OCI-LY1 (cell line): ENCODE results near the gene VEPH1.

ENCODE experiments used
- CTCF ChIP-seq: fragments of 200-600 bp; sonication (generic), shearing (Covaris generic); IDR thresholded peaks from 2 replicates; pipeline ENCODE4 v1.5.1; 2017; ENCODE audit warnings: mild to moderate bottlenecking, antibody characterized with exemption, low read length, moderate library complexity, mixed read lengths
- EZH2 ChIP-seq: fragments of 200-600 bp; sonication (generic), shearing (Covaris generic); IDR thresholded peaks from 2 replicates; pipeline ENCODE4 v1.8.0; 2017; ENCODE audit warnings: borderline replicate concordance, mixed run types, mild to moderate bottlenecking, antibody characterized with exemption, low read length, moderate library complexity, mixed read lengths

GRCh38 chr3:157351981-157352380, 151.2 kb downstream of the VEPH1 start:
- TF ChIP-seq CTCF (peak; percentile 14), EZH2 (no peak)
